CD4-positive, alpha-beta T cell treated with Interferon alpha-2 for 1 hour (primary cell): ENCODE data around the gene RTL10.

Source experiments
- DNase-seq, 2 donors: peaks; one replicate each; pipeline ENCODE4 v3.0.0-alpha.2; 2020 to 2022

Gene RTL10

DNA sequence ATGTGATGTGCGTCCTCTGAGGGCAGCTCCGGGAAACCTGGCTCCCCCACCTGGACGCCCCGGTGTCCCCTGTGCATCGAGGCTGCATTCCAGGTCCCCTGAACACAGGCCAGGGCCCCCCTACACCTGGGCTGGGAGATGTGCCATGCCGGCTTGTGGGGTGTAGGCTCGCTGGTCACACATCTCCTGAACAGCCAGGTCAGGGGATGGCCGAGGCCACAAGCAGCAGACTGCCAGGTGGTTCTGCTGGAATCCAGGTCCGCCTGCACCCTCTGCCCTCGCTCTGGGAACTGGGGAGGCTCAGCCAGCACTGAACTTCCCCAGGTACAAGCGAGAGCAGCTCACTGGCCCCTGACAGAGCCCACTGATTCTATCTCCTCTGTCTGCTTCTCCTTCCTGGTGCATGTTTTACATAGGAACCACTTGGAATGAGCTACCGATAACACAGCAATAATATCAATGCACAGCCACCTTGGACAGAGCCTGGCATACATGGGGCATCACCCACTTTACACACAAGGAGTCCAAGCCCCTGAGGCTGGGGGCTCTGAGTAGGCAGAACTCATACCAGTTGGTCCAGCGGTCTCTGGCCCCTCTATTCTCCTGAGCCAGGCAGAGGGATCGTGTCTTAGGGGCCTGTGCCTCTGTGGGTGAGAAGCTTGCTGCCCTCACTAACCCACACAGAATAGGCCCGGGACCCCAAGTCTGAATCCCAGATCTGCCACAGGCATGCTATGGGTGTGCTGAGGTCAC is 47.3 kb downstream of the RTL10 start:
- DNase-seq: no peak

- no peak for DNase-seq
These were observed 48.2 kb downstream of the RTL10 start for GRCh38 chr22:19806213-19807160.

GRCh38 chr22:19805821-19806212 is 48.9 kb downstream of the RTL10 start:
- no peak for DNase-seq
